Neural cell (in vitro differentiated cells): ENCODE results near the gene HDAC7. TPM values are rescaled to one million over a fixed set of nuclear protein-coding genes. Genes with fewer than 3 reads are reported as not detected.

Experiments used
- H2AFZ ChIP-seq: fragments of 200-600, 300-800 bp; sonication (generic), shearing (Covaris generic); 2 replicates; pipeline ENCODE4 v1.6.0; 2014; ENCODE audit warnings: low read depth, mild to moderate bottlenecking, antibody characterized with exemption, low read length, moderate library complexity
- H3F3A ChIP-seq: fragments of 200-600 bp; shearing (Covaris generic); 2 replicates; pipeline ENCODE4 v1.6.1; 2016; ENCODE audit warnings: mild to moderate bottlenecking, moderate library complexity, mixed read lengths, antibody characterized with exemption, low read length; ENCODE audit not compliant: insufficient read depth, poor library complexity, severe bottlenecking
- H3K27ac ChIP-seq: fragments of 200-600, 300-800 bp; sonication (generic), shearing (Covaris generic); 2 replicates; pipeline ENCODE4 v1.5.1; 2014; ENCODE audit warnings: mild to moderate bottlenecking, low read length, moderate library complexity
- H3K27me3 ChIP-seq: fragments of 300-800, 200-600 bp; sonication (generic), shearing (Covaris generic); 2 replicates; pipeline ENCODE4 v1.6.0; 2014; ENCODE audit warnings: mild to moderate bottlenecking, low read depth, low read length, moderate library complexity; ENCODE audit not compliant: insufficient read depth
- H3K36me3 ChIP-seq: fragments of 300-800, 200-600 bp; sonication (generic), shearing (Covaris generic); 2 replicates; pipeline ENCODE4 v1.5.1; 2014; ENCODE audit warnings: mild to moderate bottlenecking, antibody characterized with exemption, low read length, moderate library complexity; ENCODE audit not compliant: insufficient read depth
- H3K4me2 ChIP-seq: fragments of 300-800, 200-600 bp; sonication (generic), shearing (Covaris generic); 2 replicates; pipeline ENCODE4 v1.6.0; 2014; ENCODE audit warnings: mild to moderate bottlenecking, low read length
- H3K4me3 ChIP-seq: fragments of 300-800, 200-600 bp; sonication (generic), shearing (Covaris generic); 2 replicates; pipeline ENCODE4 v1.5.1; 2014; ENCODE audit warnings: mild to moderate bottlenecking, low read length, moderate library complexity
- H3K79me2 ChIP-seq: fragments of 200-600 bp; shearing (Covaris generic); replicated peaks from 2 replicates; pipeline ENCODE4 v1.6.0; 2014; ENCODE audit warnings: mild to moderate bottlenecking, low read length, moderate library complexity; ENCODE audit not compliant: insufficient read depth
- H3K9ac ChIP-seq: fragments of 300-800, 200-600 bp; sonication (generic), shearing (Covaris generic); 2 replicates; pipeline ENCODE4 v1.6.1; 2016; ENCODE audit warnings: mild to moderate bottlenecking, low read length, mixed read lengths
- H3K9me2 ChIP-seq: fragments of 200-600 bp; shearing (Covaris generic); 2 replicates; pipeline ENCODE4 v1.6.1; 2016; ENCODE audit warnings: mild to moderate bottlenecking, low read length, mixed read lengths; ENCODE audit not compliant: insufficient read depth
- H3K9me3 ChIP-seq: fragments of 200-600, 300-800 bp; sonication (generic), shearing (Covaris generic); 2 replicates; pipeline ENCODE4 v1.6.1; 2016; ENCODE audit warnings: mild to moderate bottlenecking, mixed run types, low read length, moderate library complexity, mixed read lengths
- H4K20me1 ChIP-seq: fragments of 200-600 bp; shearing (Covaris generic); 2 replicates; pipeline ENCODE4 v1.6.1; 2016; ENCODE audit warnings: mild to moderate bottlenecking, mixed run types; ENCODE audit not compliant: insufficient read depth
- EP300 ChIP-seq: fragments of 450-650 bp; conservative IDR thresholded peaks from 2 replicates; pipeline ENCODE4 v1.6.1; 2014; ENCODE audit warnings: antibody characterized with exemption, mild to moderate bottlenecking, moderate library complexity; ENCODE audit not compliant: poor library complexity, severe bottlenecking
- EZH2 ChIP-seq: fragments of 200-600, 300-800 bp; shearing (Covaris generic), sonication (generic); IDR thresholded peaks from 2 replicates; pipeline ENCODE4 v1.6.1; 2014; ENCODE audit warnings: antibody characterized with exemption, low read length, borderline replicate concordance, mild to moderate bottlenecking; ENCODE audit not compliant: insufficient read depth, poor library complexity, severe bottlenecking
- MXI1 ChIP-seq: fragments of 450-650 bp; conservative IDR thresholded peaks from 2 replicates; pipeline ENCODE4 v1.6.1; 2014; ENCODE audit warnings: antibody characterized with exemption, mild to moderate bottlenecking; ENCODE audit not compliant: poor library complexity, severe bottlenecking
- POLR2AphosphoS5 ChIP-seq: IDR thresholded peaks from 2 replicates; pipeline ENCODE4 v1.6.1; 2012
- RAD21 ChIP-seq: fragments of 450-650 bp; conservative IDR thresholded peaks from 2 replicates; pipeline ENCODE4 v1.6.1; 2014; ENCODE audit warnings: antibody characterized with exemption, mild to moderate bottlenecking, moderate library complexity
- SMC3 ChIP-seq: fragments of 450-650 bp; conservative IDR thresholded peaks from 2 replicates; pipeline ENCODE4 v1.6.1; 2014; ENCODE audit warnings: antibody characterized with exemption, mild to moderate bottlenecking, moderate library complexity; ENCODE audit not compliant: poor library complexity
- TAF1 ChIP-seq: IDR thresholded peaks from 2 replicates; pipeline ENCODE4 v1.6.1; 2012; ENCODE audit warnings: low read depth
- polyA plus RNA-seq: library from polyadenylated mRNA; depleted of rRNA; stranded (reverse); fragments of >200 nt; gene quantifications from 2 replicates; pipeline ENCODE4 v1.2.3, GENCODE V29; 2014
- TF ChIP-seq, protein P1 (sequence below): IDR thresholded peaks from 2 replicates; pipeline ENCODE4 v1.6.1; 2012; ENCODE audit warnings: borderline replicate concordance
- TF ChIP-seq, protein P2 (sequence below): fragments of 450-650 bp; IDR thresholded peaks from 2 replicates; pipeline ENCODE4 v1.5.1; 2014; ENCODE audit warnings: antibody characterized with exemption, mild to moderate bottlenecking, moderate library complexity; ENCODE audit not compliant: poor library complexity, severe bottlenecking

Gene HDAC7
- polyA plus RNA-seq, 1 donor from 2014 or later = 30.2 TPM

DNA sequence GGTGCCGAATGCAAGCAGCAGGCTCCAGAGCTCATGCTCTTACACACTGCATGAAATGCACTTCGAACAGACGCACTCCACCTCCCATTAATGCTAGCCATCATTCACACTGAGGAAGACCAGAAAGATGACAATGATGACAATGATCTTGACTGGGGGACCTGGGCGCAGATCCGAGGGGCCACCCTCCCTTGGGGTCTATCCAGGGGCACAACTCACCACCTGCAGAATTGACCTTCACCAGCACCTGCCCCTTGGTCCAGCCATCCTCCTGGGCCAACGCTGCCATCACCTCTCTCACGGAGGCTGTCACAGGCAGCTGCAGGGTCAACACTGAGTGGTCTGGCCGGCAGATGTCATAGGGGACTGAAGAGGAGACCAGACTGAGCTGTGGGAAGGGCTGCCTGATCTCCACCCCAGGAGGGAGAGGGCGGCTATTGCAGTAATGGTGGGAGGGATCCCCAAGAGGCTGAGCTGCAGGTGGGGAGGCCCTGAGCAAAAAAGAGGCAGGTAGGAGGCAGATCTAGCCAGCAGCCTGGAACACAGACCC lies 76.3 kb downstream of the HDAC7 start:
- Histone ChIP-seq H3K4me2 (no peak overlapping the region), H2AFZ (no peak overlapping the region), H3K27ac (no peak overlapping the region), H3K36me3 (no peaks in the 10 kb centered on the region), H3K4me3 (no peak overlapping the region), H3K9me3 (no peaks in the 10 kb centered on the region), H4K20me1 (no peaks in the 10 kb centered on the region), H3K9me2 (no peaks in the 10 kb centered on the region), H3F3A (no peaks in the 10 kb centered on the region), H3K79me2 (no peaks in the 10 kb centered on the region), H3K27me3 (no peaks in the 10 kb centered on the region), H3K9ac (no peak overlapping the region)
- TF ChIP-seq SMC3 = no peak
- TF ChIP-seq POLR2AphosphoS5 = no peak
- TF ChIP-seq TAF1 = no peak
- no peak for TF ChIP-seq MXI1
- no peak for TF ChIP-seq RAD21
- TF ChIP-seq EP300 = no peak
- TF ChIP-seq, protein P1, sequence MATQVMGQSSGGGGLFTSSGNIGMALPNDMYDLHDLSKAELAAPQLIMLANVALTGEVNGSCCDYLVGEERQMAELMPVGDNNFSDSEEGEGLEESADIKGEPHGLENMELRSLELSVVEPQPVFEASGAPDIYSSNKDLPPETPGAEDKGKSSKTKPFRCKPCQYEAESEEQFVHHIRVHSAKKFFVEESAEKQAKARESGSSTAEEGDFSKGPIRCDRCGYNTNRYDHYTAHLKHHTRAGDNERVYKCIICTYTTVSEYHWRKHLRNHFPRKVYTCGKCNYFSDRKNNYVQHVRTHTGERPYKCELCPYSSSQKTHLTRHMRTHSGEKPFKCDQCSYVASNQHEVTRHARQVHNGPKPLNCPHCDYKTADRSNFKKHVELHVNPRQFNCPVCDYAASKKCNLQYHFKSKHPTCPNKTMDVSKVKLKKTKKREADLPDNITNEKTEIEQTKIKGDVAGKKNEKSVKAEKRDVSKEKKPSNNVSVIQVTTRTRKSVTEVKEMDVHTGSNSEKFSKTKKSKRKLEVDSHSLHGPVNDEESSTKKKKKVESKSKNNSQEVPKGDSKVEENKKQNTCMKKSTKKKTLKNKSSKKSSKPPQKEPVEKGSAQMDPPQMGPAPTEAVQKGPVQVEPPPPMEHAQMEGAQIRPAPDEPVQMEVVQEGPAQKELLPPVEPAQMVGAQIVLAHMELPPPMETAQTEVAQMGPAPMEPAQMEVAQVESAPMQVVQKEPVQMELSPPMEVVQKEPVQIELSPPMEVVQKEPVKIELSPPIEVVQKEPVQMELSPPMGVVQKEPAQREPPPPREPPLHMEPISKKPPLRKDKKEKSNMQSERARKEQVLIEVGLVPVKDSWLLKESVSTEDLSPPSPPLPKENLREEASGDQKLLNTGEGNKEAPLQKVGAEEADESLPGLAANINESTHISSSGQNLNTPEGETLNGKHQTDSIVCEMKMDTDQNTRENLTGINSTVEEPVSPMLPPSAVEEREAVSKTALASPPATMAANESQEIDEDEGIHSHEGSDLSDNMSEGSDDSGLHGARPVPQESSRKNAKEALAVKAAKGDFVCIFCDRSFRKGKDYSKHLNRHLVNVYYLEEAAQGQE = no peak
- TF ChIP-seq, protein P2, sequence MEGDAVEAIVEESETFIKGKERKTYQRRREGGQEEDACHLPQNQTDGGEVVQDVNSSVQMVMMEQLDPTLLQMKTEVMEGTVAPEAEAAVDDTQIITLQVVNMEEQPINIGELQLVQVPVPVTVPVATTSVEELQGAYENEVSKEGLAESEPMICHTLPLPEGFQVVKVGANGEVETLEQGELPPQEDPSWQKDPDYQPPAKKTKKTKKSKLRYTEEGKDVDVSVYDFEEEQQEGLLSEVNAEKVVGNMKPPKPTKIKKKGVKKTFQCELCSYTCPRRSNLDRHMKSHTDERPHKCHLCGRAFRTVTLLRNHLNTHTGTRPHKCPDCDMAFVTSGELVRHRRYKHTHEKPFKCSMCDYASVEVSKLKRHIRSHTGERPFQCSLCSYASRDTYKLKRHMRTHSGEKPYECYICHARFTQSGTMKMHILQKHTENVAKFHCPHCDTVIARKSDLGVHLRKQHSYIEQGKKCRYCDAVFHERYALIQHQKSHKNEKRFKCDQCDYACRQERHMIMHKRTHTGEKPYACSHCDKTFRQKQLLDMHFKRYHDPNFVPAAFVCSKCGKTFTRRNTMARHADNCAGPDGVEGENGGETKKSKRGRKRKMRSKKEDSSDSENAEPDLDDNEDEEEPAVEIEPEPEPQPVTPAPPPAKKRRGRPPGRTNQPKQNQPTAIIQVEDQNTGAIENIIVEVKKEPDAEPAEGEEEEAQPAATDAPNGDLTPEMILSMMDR = no peak
- no peak for TF ChIP-seq EZH2

DNA sequence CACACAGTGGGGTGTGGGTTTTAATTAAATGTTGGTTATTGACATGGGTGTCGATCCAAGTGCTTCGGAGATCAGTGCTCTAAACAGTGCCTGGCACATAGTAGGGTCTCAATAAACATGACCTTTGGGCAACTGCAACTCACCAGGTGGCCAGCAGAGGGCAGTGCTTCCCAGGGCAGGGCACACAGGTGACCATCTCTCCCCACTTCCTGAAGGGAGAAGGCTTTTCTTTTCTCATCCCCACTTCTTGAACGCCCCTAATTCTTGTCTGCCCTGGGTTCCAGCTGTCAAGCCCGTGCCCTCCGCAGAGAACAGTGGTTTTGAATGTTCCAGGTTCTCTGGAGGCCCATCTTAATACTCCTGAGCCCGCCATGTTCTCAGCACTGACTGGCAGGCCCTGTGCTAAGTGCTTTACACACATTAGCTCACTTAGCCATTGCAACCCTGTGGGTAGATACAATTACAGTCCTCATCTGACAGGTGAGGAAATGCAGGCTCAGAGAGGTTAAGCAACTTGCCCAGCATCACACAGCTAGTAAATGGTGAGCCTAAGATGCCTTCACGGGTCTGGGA lies 77.4 kb downstream of the HDAC7 start:
- no peaks in the 10 kb centered on the region for H3K36me3 ChIP-seq
- H4K20me1 ChIP-seq = no peaks in the 10 kb centered on the region
- no peaks in the 10 kb centered on the region for H3K9me3 ChIP-seq
- no peak overlapping the region for H3K4me3 ChIP-seq
- no peaks in the 10 kb centered on the region for H3K27me3 ChIP-seq
- H3K9me2 ChIP-seq = no peaks in the 10 kb centered on the region
- H2AFZ ChIP-seq = no peak overlapping the region
- H3K4me2 ChIP-seq = no peak overlapping the region
- H3K79me2 ChIP-seq = no peaks in the 10 kb centered on the region
- H3K27ac ChIP-seq = no peak overlapping the region
- TF ChIP-seq EP300 (no peak), RAD21 (peak; percentile 43), SMC3 (peak; percentile 41)
- TF ChIP-seq, protein P1 = no peak
- TF ChIP-seq, protein P2 = peak; percentile 56
- H3F3A ChIP-seq = no peaks in the 10 kb centered on the region
- H3K9ac ChIP-seq = no peak overlapping the region
